ENCODE data around the gene SORCS2. TPM values are rescaled to one million over a fixed set of nuclear protein-coding genes. Genes with fewer than 3 reads are reported as not detected.

SORCS2 gene
- total and polyA plus RNA-seq, 2 donors (not counting 1 experiment from before 2014, with no cell fraction given), result not detected

DNA sequence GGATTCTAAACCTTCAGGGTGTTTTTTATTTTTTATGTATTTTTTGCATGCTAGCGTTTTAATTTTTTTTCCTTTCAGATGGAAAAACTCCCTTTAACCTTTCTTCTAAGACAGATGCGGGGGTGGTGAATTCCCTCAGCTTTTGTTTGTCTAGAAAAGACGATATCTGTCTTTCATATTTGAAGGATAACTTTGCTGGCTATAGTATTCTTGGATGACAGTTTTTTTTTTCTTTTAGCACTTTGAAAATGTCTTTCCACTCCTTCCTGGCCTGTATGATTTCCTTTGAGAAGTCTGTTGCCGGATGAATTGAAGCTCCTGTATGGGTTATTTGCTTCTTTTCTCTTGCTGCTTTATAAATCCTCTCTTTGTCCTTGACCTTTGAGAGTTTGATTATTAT is 215.8 kb downstream of the SORCS2 start:
- Histone ChIP-seq H3K79me2 (ENCODE audit: control insufficient read depth, insufficient read depth, low read length) (no peaks in the 10 kb centered on the region), H3K9ac (ENCODE audit: low read length) (no peak overlapping the region), H3K9me3 (ENCODE audit: control extremely low read depth in 1 of 3, control insufficient read depth in 2 of 3, insufficient read depth in 1 of 3, low read length in 2 of 3) (peaks cover 1 to 15% (median 10%) of the 10 kb centered on the region in 3 donors), H3K27me3 (replicated peaks in 1 of 4; ENCODE audit: control extremely low read depth in 1 of 4, control insufficient read depth in 3 of 4, insufficient read depth in 4 of 4, low read length in 3 of 4) (no peaks in the 10 kb centered on the region), H3K4me1 (ENCODE audit: control insufficient read depth in 2 of 2, insufficient read depth in 2 of 2, low read length in 2 of 2) (no peaks in the 10 kb centered on the region), H3K4me3 (ENCODE audit: control extremely low read depth in 1 of 5, extremely low read depth in 1 of 5, insufficient read depth in 1 of 5, low read depth in 2 of 5, low read length in 4 of 5) (no peak overlapping the region), H3K36me3 (replicated peaks in 1 of 2; ENCODE audit: control extremely low read depth in 1 of 2, control insufficient read depth in 1 of 2, extremely low read depth in 1 of 2, insufficient read depth in 2 of 2, low read length in 1 of 2) (no peaks in the 10 kb centered on the region), H3K27ac (ENCODE audit: low read length in 2 of 2) (no peak overlapping the region), H3K4me2 (replicated peaks; ENCODE audit: low read depth, low read length, poor library complexity, severe bottlenecking) (no peak overlapping the region), H4K20me1 (ENCODE audit: control insufficient read depth, insufficient read depth, low read length, poor library complexity, severe bottlenecking) (no peaks in the 10 kb centered on the region), H2AFZ (ENCODE audit: insufficient read depth, low read depth, low read length, poor library complexity, severe bottlenecking) (no peak overlapping the region)
- intact Hi-C loops (cut with micrococcal nuclease), result no loop called here
- Mint-ChIP-seq H3K4me3 (no peak overlapping the region), H3K27me3 (no peaks in the 10 kb centered on the region), H3K27ac (no peak overlapping the region), H3K9me3 (ENCODE audit: insufficient read depth) (peaks cover 10% of the 10 kb centered on the region), H3K4me1 (no peaks in the 10 kb centered on the region)
- POLR2A ChIA-PET, result no interaction called here
- no CpG with 5 or more reads among the region's 4 CpGs for WGBS (ENCODE audit: insufficient coverage)
- no peak for TF ChIP-seq EZH2 (IDR thresholded peaks at IDR 0.05; ENCODE audit: borderline replicate concordance, insufficient read depth, low read depth, low read length, poor library complexity, severe bottlenecking)
- TF ChIP-seq, protein P1, sequence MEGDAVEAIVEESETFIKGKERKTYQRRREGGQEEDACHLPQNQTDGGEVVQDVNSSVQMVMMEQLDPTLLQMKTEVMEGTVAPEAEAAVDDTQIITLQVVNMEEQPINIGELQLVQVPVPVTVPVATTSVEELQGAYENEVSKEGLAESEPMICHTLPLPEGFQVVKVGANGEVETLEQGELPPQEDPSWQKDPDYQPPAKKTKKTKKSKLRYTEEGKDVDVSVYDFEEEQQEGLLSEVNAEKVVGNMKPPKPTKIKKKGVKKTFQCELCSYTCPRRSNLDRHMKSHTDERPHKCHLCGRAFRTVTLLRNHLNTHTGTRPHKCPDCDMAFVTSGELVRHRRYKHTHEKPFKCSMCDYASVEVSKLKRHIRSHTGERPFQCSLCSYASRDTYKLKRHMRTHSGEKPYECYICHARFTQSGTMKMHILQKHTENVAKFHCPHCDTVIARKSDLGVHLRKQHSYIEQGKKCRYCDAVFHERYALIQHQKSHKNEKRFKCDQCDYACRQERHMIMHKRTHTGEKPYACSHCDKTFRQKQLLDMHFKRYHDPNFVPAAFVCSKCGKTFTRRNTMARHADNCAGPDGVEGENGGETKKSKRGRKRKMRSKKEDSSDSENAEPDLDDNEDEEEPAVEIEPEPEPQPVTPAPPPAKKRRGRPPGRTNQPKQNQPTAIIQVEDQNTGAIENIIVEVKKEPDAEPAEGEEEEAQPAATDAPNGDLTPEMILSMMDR (IDR thresholded peaks at IDR 0.05), result no peak
- no peak for ATAC-seq (ENCODE audit: low read depth)
- CTCF ChIA-PET, result no interaction called here
- no peak for DNase-seq

DNA sequence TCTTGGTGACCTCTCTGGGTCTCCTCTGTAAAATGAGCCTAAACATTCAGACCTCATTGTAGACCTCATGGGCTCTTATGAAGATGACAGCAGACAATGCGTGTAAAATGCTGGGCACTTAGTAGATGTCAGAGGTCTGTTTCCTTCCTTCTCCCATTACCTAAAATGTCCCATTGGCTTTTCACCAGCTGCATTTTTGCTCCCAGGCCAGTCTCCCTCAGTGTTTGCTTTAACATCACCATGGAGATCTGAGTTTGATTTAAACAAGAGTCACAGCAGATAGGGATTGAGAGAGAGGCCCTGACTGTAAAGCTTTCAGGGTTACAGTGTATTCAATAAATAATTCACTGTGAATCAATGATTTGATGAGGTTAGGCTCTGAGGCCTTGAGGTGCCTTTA is 218.1 kb downstream of the SORCS2 start:
- Mint-ChIP-seq H3K4me3 (no peak overlapping the region), H3K4me1 (no peaks in the 10 kb centered on the region), H3K27ac (no peak overlapping the region), H3K9me3 (ENCODE audit: insufficient read depth) (peaks cover 10% of the 10 kb centered on the region), H3K27me3 (peaks cover 10% of the 10 kb centered on the region)
- Histone ChIP-seq H3K9me3 (ENCODE audit: control extremely low read depth in 1 of 3, control insufficient read depth in 2 of 3, insufficient read depth in 1 of 3, low read length in 2 of 3) (peaks cover 1 to 18% (median 7%) of the 10 kb centered on the region in 3 donors), H3K36me3 (replicated peaks in 1 of 2; ENCODE audit: control extremely low read depth in 1 of 2, control insufficient read depth in 1 of 2, extremely low read depth in 1 of 2, insufficient read depth in 2 of 2, low read length in 1 of 2) (no peaks in the 10 kb centered on the region), H3K9ac (ENCODE audit: low read length) (no peak overlapping the region), H2AFZ (ENCODE audit: insufficient read depth, low read depth, low read length, poor library complexity, severe bottlenecking) (no peak overlapping the region), H3K4me3 (ENCODE audit: control extremely low read depth in 1 of 5, extremely low read depth in 1 of 5, insufficient read depth in 1 of 5, low read depth in 2 of 5, low read length in 4 of 5) (no peak overlapping the region), H4K20me1 (ENCODE audit: control insufficient read depth, insufficient read depth, low read length, poor library complexity, severe bottlenecking) (no peaks in the 10 kb centered on the region), H3K27ac (ENCODE audit: low read length in 2 of 2) (no peak overlapping the region), H3K27me3 (replicated peaks in 1 of 4; ENCODE audit: control extremely low read depth in 1 of 4, control insufficient read depth in 3 of 4, insufficient read depth in 4 of 4, low read length in 3 of 4) (peaks cover 0 to 4% (median 0%) of the 10 kb centered on the region in 4 experiments), H3K4me1 (ENCODE audit: control insufficient read depth in 2 of 2, insufficient read depth in 2 of 2, low read length in 2 of 2) (no peaks in the 10 kb centered on the region), H3K4me2 (replicated peaks; ENCODE audit: low read depth, low read length, poor library complexity, severe bottlenecking) (no peak overlapping the region), H3K79me2 (ENCODE audit: control insufficient read depth, insufficient read depth, low read length) (no peaks in the 10 kb centered on the region)
- intact Hi-C loops (cut with micrococcal nuclease), result no loop called here
- DNase-seq (no peak), ATAC-seq (ENCODE audit: low read depth) (no peak)
- CTCF ChIA-PET, result no interaction called here
- no CpG with 5 or more reads among the region's 1 CpG for WGBS (ENCODE audit: insufficient coverage)
- TF ChIP-seq EZH2 (IDR thresholded peaks at IDR 0.05; ENCODE audit: borderline replicate concordance, insufficient read depth, low read depth, low read length, poor library complexity, severe bottlenecking), result no peak
- TF ChIP-seq, protein P1 (IDR thresholded peaks at IDR 0.05), result no peak
- POLR2A ChIA-PET, result no interaction called here
